Activated T-cell treated with anti-CD3 and anti-CD28 coated beads, Interleukin-2, amount 50 U/mL, for 48 hours (primary cell): ENCODE results near the gene STX8.

Experiments used
- DNase-seq, 2 experiments: peaks; one replicate each; pipeline ENCODE4 v3.0.0-alpha.2; 2020

The STX8 gene

GRCh38 chr17:9200699-9201359 lies 374.8 kb downstream of the STX8 start:
- DNase-seq = no peak
